GM18499 (cell line): Measurements from ENCODE around the gene PM20D1.

Experiments used
- ATAC-seq: cut with Tn5 transposase; IDR thresholded peaks from one replicate; pipeline ENCODE4 v1.9.1; 2021; ENCODE audit warnings: moderate number of reproducible peaks; ENCODE audit not compliant: insufficient read depth, unreplicated experiment

Gene PM20D1

DNA sequence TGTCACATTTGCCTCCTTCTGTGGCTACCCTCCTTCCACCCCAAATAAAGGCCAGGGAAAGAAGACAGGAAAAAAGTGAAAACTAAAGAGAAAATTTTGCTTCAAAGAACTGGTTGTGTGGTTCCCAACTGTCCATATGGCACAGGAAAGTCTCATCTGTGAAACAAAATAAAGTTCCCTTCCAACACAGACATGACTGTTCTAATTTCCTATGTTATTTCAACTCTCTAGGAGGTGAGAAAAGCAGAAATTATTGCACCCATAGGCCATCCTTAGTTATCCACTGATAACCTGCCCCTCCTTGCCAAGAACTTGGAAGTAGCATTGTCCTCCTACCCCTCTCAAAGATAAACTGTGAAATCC lies 66.5 kb downstream of the PM20D1 start:
- no peak for ATAC-seq

DNA sequence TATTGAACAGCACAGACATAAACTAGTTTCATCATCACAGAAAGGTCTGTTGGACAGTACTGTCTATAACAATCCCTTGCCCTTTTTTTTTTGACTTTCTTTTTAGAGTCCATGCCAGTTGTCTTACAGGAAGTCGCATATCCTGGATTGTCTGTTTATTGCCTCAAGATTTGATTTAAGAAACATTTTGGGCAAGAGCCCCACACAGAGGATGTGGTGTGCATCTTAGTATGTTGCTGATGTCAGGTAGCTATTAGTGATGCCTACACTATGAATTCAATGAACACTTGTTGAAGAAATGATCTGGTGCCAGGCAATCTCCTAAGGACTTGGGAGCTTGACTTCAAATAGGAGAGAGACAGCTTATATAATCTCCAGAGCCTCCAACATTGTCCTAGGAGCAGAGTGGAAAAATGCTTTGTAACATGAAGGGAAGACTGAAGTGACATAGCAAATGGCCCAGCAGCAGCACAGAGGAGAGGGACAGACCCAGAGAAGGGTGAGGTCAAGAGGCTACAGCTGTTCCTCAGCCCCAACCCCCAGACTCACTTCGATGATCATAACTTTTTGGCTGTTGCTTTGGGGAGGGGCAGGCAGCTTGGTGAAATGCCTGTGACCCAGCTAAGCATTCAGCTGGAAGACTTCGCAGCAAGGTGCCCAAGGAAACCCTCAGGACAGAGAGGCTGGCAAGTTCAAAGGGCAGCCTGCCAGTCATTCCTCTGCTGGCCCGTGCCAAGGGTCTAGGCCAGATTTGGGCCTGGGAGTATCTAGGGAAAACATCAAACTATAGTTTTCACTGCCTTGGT lies 67.1 kb downstream of the PM20D1 start:
- no peak for ATAC-seq

DNA sequence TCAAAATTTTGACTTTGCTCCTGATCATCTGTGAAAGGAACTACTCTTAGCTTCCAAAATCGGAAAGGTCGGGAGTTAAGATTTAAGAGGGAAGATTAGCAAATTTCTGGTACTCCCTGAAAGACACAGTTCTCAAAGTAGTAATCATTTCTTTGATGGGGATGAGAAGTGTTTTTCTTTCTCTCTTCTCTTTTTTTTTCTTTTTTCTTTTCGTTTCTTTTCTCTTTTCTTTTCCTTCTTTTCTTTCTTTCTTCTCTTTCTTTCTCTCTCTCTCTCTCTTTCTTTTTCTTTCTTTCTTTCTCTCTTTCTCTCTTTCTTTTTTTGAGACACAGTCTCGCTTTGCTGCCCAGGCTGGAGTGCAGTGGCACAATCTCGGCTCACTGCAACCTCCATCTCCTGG lies 69.6 kb downstream of the PM20D1 start:
- ATAC-seq, result no peak
